SHP77 treated with DMSO at 0.1 percent for 48 hours (cell line): ENCODE measurements around the gene SRRD.
"Not testable (repeated sequence)": the region's sequence is repeated elsewhere in the genome, so short reads cannot be mapped to it uniquely, and the experiment has no call there.

ENCODE experiments used
- DNase-seq: peaks from one replicate; lab custom pipeline; 2025; lab: John Stamatoyannopoulos, UW

SRRD gene

GRCh38 chr22:26483439-26484359, at the start of gene SRRD, which contains the start of gene HPS4:
SRRD (plus strand) TSS chr22:26483877; CDS start chr22:26483891, 14 bp downstream.
HPS4 (minus strand) TSS chr22:26483783; CDS start chr22:26481762, 2,021 bp downstream.
- DNase-seq = peak; percentile 41

- DNase-seq = no peak
These were observed 48.2 kb upstream of the SRRD start for GRCh38 chr22:26435327-26436093.

- DNase-seq = no peak
These were observed 46.7 kb upstream of the SRRD start for GRCh38 chr22:26436903-26437515.

- no peak for DNase-seq
These were observed 45.8 kb upstream of the SRRD start for GRCh38 chr22:26437694-26438392.

- not testable (repeated sequence) for DNase-seq
These were observed 44.9 kb upstream of the SRRD start for GRCh38 chr22:26438776-26439175.

- no peak for DNase-seq
These were observed 44.1 kb upstream of the SRRD start for GRCh38 chr22:26439559-26439958.

GRCh38 chr22:26442086-26442756, 41.5 kb upstream of the SRRD start:
- no peak for DNase-seq

- DNase-seq = no peak
These were observed 39.6 kb upstream of the SRRD start for GRCh38 chr22:26443901-26444690.

GRCh38 chr22:26444777-26445176, 38.9 kb upstream of the SRRD start:
- DNase-seq = no peak

- DNase-seq = no peak
These were observed 38.0 kb upstream of the SRRD start for GRCh38 chr22:26445577-26446275.

- DNase-seq = no peak
These were observed 36.7 kb upstream of the SRRD start for GRCh38 chr22:26446808-26447515.

GRCh38 chr22:26447584-26448329, 35.9 kb upstream of the SRRD start:
- DNase-seq = no peak

GRCh38 chr22:26448334-26448733, 35.3 kb upstream of the SRRD start:
- DNase-seq = no peak

GRCh38 chr22:26448941-26449340, 34.7 kb upstream of the SRRD start:
- no peak for DNase-seq

- no peak for DNase-seq
These were observed 33.1 kb upstream of the SRRD start for GRCh38 chr22:26450453-26451185.

- DNase-seq = no peak
These were observed 31.3 kb upstream of the SRRD start for GRCh38 chr22:26452236-26453016.

- DNase-seq = no peak
These were observed 30.5 kb upstream of the SRRD start for GRCh38 chr22:26453216-26453615.
